MM.1S (cell line): ENCODE measurements around the gene MAP3K2.
"Not testable (repeated sequence)": the region's sequence is repeated elsewhere in the genome, so short reads cannot be mapped to it uniquely, and the experiment has no call there.

ENCODE experiments used
- CTCF ChIP-seq: fragments of 300-600 bp; sonication (generic); IDR thresholded peaks from 2 replicates; pipeline ENCODE4 v1.5.1; 2016; ENCODE audit warnings: antibody characterized with exemption, low read length, mixed read lengths
- EZH2phosphoT487 ChIP-seq: fragments of 300-600 bp; sonication (generic); IDR thresholded peaks from 2 replicates; pipeline ENCODE4 v1.6.1; 2018; ENCODE audit warnings: antibody characterized with exemption, low read length

- TF ChIP-seq CTCF, EZH2phosphoT487: not testable (repeated sequence)
These were observed 33.7 kb downstream of the MAP3K2 start for GRCh38 chr2:127353873-127354676.
